ENCODE measurements around the gene NFKBIZ.
"Not testable (repeated sequence)": the region's sequence is repeated elsewhere in the genome, so short reads cannot be mapped to it uniquely, and the experiment has no call there.

The NFKBIZ gene

DNA sequence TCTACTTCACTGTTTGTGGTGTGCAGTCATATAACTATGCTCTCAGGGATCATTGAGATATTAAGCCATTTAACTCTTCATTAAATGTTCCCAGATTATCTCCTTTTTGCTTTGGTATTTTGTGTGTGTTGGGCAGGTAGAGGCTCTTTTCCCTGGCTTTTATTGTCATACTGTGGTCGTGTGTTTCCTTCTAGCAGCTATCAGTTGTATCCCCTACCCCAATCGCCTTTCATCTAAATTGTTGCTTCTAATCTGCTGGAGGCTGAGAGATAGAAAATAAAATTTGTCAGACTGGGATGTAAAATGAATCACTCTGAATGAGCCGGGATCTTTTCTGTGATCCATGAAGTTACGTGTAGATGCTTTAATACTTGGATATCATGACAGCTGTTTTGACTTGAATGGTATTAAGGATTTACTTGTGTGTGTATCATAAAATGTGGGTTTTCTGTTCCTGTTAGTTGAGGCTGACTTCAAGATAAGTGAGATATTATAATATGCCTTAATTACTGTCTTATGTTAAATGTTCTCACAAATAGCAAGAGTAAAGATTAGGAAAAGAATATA is 9.2 kb downstream of the NFKBIZ start:
- in situ Hi-C loops (cut with HindIII; ENCODE audit: low pct_unique_long_range_greater_than_20kb, low sequenced_read_pairs) = no loop called here

DNA sequence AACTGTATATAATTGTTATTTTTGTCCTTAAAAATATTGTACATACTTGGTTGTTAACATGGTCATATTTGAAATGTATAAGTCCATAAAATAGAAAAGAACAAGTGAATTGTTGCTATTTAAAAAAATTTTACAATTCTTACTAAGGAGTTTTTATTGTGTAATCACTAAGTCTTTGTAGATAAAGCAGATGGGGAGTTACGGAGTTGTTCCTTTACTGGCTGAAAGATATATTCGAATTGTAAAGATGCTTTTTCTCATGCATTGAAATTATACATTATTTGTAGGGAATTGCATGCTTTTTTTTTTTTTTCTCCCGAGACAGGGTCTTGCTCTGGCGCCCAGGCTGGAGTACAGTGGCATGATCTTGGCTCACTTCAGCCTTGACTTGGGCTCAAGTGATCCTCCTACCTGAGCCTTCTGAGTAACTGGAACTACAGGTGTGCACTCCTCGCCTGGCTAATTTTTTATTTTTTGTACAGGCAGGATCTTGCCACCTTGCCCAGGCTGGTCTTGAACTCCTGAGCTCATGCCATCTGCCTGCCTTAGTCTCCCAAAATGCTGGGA is 10.7 kb downstream of the NFKBIZ start:
- no peak for TF ChIP-seq JUND (IDR thresholded peaks at IDR 0.05; ENCODE audit: low read depth)
- no peak for DNase-seq (ENCODE audit: low read depth in 1 of 2, low spot score in 1 of 2)
- in situ Hi-C loops (cut with HindIII; ENCODE audit: low pct_unique_long_range_greater_than_20kb, low sequenced_read_pairs) = no loop called here

More for the DNA sequence above, 9.2 kb downstream of the NFKBIZ start:
- TF ChIP-seq JUND (IDR thresholded peaks at IDR 0.05; ENCODE audit: low read depth) = no peak
- DNase-seq (ENCODE audit: low read depth in 1 of 2, low spot score in 1 of 2) = no peak

DNA sequence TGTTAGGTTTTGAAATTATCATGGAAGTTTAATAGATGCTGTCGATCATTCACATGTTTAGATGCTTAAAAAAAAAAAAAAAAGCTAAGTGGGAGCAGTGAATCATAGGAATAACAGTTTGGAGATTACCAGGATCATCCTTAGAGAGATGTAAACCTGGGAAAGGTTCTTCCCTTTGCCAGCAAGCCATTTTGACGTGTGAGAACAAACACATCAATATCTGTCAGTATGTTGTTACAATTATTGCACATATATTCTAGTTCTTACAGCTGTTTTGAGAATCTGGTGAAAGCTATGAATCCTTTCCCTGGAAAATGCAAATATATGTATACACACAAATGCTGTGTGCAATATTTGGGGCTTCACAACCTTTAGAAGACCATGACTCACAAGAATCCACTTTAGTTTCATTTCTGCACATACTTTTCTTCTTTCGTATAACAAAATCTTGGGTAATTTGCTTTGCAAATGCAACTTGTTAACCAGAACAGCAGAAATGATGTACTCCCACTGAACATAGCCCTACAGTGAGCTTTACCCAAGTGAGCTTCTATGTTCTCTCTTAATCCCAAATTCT is 12.0 kb downstream of the NFKBIZ start:
- DNase-seq (ENCODE audit: low read depth in 1 of 2, low spot score in 1 of 2) = no peak
- in situ Hi-C loops (cut with HindIII; ENCODE audit: low pct_unique_long_range_greater_than_20kb, low sequenced_read_pairs) = no loop called here
- no peak for TF ChIP-seq JUND (IDR thresholded peaks at IDR 0.05; ENCODE audit: low read depth)

DNA sequence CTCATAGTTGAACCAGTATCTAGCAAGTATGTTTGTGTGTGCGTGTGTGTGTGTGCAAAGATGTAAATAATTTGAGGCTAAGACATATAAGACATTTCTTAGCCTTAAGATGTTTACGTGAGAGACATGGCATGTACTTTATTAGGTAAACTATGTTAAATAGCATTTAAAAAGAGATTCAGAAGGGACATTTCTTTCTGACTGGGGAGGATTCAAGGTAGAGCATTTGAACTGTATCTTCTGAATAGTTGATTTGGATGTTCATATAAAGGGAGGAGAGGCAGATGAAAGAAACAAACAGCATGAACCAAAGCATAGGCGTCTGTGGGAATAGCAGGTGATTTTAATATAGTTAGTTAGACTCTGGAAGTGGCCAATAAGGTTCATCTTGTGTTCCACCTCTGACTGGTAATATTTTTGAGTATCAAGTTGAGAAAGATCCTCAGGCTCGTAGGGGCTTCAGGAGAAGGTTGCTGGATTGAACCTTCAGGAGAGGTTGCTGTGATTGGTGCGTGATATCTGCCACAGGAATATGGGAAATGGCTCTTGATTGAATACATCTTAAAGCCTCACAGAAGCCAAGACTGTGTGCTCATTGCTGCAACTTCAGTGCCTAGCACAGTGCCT is 12.6 kb downstream of the NFKBIZ start:
- no peak for DNase-seq (ENCODE audit: low read depth in 1 of 2, low spot score in 1 of 2)
- TF ChIP-seq JUND (IDR thresholded peaks at IDR 0.05; ENCODE audit: low read depth) = no peak
- in situ Hi-C loops (cut with HindIII; ENCODE audit: low pct_unique_long_range_greater_than_20kb, low sequenced_read_pairs) = no loop called here

DNA sequence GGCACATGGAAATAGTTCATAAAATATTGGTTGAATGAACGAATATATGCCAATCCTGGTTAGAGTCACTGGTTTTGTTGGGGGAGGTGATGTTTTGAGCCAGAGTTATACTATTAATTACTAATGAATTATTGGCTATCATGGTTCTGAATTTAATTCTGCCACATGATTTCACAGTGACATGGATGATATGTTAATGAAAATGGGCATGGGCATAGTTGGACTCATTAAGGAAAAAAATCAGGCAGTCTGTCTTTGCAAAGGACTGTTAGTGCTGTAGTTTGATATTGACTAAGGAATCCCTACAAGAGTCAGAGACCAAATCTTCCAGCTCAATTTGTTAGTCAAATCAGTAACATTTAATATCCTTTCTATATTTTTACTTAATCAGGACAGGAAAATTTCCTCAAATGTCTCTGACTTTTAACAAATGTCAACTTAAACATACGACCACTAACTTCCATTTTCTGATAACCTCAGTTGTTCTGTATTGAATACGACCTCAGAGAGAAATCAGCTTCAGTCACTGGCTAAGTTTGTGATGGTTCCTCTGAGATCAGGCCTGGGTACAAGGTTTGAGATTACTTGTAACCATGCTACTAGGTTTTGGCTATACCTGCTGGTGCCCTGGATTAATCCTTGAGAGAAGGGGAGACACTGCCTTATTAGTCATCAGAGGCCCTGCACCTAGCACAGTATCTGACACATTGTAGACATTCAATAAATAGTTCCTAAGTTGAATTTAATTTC is 13.3 kb downstream of the NFKBIZ start:
- no peak for DNase-seq (ENCODE audit: low read depth in 1 of 2, low spot score in 1 of 2)
- TF ChIP-seq JUND (IDR thresholded peaks at IDR 0.05; ENCODE audit: low read depth) = no peak
- in situ Hi-C loops (cut with HindIII; ENCODE audit: low pct_unique_long_range_greater_than_20kb, low sequenced_read_pairs) = no loop called here

DNA sequence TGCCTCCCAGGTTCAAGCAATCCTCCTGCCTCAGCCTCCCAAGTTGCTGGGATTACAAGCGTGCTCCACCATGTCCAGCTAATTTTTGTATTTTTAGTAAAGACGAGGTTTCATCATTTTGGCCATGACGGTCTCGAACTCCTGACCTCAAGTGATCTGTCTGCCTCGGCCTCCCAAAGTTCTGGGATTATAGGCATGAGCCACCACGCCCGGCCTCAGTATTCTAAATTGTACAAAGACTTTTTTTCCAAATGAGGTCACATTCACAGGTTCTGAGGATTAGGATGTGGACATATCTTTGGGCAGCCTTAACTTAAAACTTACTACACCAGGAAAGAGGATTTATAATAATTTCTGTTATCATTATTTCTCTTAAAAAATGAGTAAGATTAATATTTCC is 15.6 kb downstream of the NFKBIZ start:
- DNase-seq (ENCODE audit: low read depth in 1 of 2, low spot score in 1 of 2); in situ Hi-C loops (cut with HindIII; ENCODE audit: low pct_unique_long_range_greater_than_20kb, low sequenced_read_pairs): not testable (repeated sequence)

DNA sequence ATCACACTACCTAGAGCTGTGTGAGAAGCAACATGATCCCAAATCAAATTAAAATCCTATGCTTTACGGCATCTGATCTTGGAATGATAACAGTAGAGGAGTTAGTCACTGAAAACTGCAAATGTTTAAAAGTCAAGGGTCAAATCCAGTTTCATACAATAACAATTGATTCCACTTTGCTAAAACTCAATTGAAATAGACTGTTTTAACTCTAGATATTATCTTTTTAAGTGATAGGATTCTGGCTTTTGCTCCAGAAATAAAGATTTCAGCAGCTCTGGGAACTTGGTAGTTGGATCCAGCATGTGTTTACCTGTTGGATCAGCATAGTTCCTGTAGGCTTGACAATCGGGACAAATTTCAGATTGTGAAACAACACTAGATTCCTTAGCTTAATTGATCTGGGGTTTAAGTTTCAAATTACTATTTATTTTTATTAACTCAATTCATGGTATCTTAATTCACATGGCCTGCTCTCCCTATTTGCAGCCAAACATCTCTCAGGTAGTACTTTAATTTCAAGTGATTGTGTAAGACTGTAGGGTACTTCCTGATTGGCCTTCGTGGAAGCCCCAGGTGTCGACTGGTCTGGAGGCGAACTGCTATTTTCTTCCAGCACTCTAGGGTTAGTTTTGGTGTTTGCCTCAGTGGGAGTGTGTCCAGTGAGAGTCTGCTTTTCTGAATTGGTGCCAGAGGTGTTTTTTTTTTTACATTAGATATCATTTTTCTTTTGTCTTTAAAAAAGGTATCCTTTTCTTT is 16.6 kb downstream of the NFKBIZ start:
- peak in 1 of 2 experiments; percentile 53 for DNase-seq (ENCODE audit: low read depth in 1 of 2, low spot score in 1 of 2)
- TF ChIP-seq JUND (IDR thresholded peaks at IDR 0.05; ENCODE audit: low read depth) = no peak
- in situ Hi-C loops (cut with HindIII; ENCODE audit: low pct_unique_long_range_greater_than_20kb, low sequenced_read_pairs) = no loop called here

DNA sequence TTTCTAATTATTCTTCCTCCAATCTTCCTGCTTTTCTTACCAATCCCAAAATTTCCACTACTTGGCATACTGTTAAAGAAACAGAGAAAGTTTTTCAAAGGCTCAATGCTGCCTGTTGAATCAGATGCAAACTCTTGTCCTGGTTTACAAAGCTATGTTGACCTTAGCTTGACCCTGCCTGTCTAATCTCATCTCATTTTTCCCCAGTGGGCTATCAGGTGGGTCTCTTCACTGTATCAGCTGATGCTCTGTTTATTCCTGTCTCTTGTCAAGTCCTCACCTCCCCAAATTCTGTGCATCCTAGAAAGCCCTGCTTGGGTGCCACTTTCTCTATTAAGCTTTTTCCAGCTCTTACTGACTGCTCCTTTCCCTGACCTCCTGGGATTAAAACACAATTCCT is 18.2 kb downstream of the NFKBIZ start:
- no peak for TF ChIP-seq JUND (IDR thresholded peaks at IDR 0.05; ENCODE audit: low read depth)
- no peak for DNase-seq (ENCODE audit: low read depth in 1 of 2, low spot score in 1 of 2)
- in situ Hi-C loops (cut with HindIII; ENCODE audit: low pct_unique_long_range_greater_than_20kb, low sequenced_read_pairs) = no loop called here

DNA sequence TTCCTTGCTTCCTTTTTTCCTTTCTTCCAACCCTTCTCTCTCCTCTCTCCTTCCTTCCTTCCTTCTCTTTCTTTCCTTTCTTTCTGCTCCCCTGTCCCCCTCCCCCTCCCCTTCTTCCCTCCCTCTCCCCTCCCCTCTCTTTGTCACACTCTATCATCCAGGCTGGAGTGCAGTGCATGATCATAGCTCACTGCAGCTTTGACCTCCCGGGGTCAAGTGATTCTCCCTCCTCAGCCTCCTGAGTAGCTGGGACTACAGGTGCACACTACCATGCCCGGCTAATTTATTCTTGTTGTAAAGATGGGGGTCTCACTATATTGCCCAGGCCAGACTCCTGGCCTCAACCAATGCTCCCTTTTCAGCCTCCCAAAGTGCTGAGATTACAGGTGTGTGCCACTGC is 18.7 kb downstream of the NFKBIZ start:
- no peak for TF ChIP-seq JUND (IDR thresholded peaks at IDR 0.05; ENCODE audit: low read depth)
- no peak for DNase-seq (ENCODE audit: low read depth in 1 of 2, low spot score in 1 of 2)
- in situ Hi-C loops (cut with HindIII; ENCODE audit: low pct_unique_long_range_greater_than_20kb, low sequenced_read_pairs) = no loop called here

DNA sequence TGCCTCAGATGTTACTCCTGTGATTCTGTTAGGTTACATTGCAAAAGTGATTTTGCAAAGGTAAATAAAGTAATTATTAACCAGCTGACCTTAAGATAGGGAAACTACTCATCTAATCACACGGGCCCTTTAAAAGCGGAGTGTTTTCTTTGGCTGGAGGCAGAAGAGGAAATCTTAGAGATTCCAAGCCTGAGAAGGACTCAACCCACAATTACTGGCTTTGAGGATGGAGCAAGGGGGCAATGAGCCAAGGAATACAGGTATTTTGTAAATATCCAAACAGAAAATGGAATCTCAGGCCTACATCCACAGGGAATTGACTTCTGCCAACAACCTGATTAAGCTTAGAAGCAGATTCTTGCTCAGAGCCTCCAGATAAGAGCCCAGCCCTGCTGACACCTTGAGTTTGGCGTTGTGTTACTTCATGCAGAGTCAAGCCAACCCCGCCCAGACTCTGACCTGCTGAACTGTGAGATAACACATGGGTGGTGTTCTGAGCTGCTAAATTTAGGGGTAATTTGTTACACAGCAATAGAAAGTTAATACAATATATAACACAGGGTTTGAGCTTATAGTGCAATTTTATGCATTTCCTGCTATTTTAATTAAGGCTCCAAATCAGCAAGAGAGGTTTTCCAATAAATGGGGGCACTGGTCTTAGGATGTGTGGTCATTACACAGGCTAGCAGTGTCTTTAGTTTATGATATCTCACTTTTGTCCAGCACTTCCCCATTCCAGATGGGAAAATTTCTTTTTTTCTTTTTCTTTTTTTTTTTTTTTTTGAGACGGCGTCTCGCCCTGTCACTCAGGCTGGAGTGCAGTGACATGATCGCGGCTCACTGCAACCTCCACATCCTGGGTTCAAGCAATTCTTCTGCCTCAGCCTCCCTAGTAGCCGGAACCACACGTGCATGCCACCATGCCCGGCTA is 19.5 kb downstream of the NFKBIZ start:
- TF ChIP-seq JUND (IDR thresholded peaks at IDR 0.05; ENCODE audit: low read depth) = no peak
- no peak for DNase-seq (ENCODE audit: low read depth in 1 of 2, low spot score in 1 of 2)
- in situ Hi-C loops (cut with HindIII; ENCODE audit: low pct_unique_long_range_greater_than_20kb, low sequenced_read_pairs) = no loop called here

DNA sequence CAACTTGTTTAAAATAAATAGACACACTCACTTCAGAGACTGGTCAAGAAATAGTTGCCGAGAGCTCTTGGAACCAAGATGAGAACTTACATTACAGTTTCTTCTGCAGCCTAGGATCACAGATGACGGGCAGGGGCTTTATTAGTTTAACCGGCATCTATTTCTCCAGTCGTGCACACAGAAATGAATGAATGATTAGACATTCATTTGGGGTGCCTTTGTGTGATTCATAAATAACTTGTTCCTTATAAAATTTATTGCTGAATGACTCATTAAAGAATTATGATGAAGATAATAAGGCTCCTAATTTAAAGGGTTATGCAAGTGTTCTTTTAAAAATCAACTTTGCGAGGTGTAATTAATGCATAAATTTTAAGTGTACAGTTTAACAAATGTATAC is 20.8 kb downstream of the NFKBIZ start:
- DNase-seq (ENCODE audit: low read depth in 1 of 2, low spot score in 1 of 2) = no peak
- TF ChIP-seq JUND (IDR thresholded peaks at IDR 0.05; ENCODE audit: low read depth) = no peak
- in situ Hi-C loops (cut with HindIII; ENCODE audit: low pct_unique_long_range_greater_than_20kb, low sequenced_read_pairs) = no loop called here
